Mesenchymal stem cell (in vitro differentiated cells and primary cell): ENCODE results near the gene GPC3.
A peak's percentile ranks its signal among the peaks of the same experiment; 100 is the strongest.

Experiments used
- DNase-seq: peaks from one replicate; pipeline ENCODE4 v3.0.0-alpha.2; 2013
- H2AFZ ChIP-seq: one replicate; pipeline ENCODE4 v1.6.1; 2013; ENCODE audit warnings: low read depth, mild to moderate bottlenecking, control low read depth, inconsistent platforms, low read length, moderate library complexity
- H2AK5ac ChIP-seq: 2 replicates; pipeline ENCODE4 v1.6.1; 2013; ENCODE audit warnings: low read length, moderate library complexity, mild to moderate bottlenecking, inconsistent platforms; ENCODE audit not compliant: severe bottlenecking
- H2BK120ac ChIP-seq: one replicate; pipeline ENCODE4 v1.6.1; 2013; ENCODE audit warnings: low read depth, mild to moderate bottlenecking, inconsistent platforms, low read length, moderate library complexity
- H2BK12ac ChIP-seq, 2 experiments: one replicate each; pipeline ENCODE4 v1.6.1; 2013; ENCODE audit warnings: inconsistent platforms in 2 of 2, low read length in 2 of 2, mild to moderate bottlenecking in 2 of 2, moderate library complexity in 2 of 2, control low read depth in 1 of 2
- H2BK15ac ChIP-seq: one replicate; pipeline ENCODE4 v1.6.1; 2013; ENCODE audit warnings: mild to moderate bottlenecking, low read depth, inconsistent platforms; ENCODE audit not compliant: poor library complexity, severe bottlenecking
- H2BK5ac ChIP-seq: 2 replicates; pipeline ENCODE4 v1.6.1; 2013; ENCODE audit warnings: low read depth, mild to moderate bottlenecking, low read length, control low read depth, inconsistent platforms; ENCODE audit not compliant: poor library complexity, severe bottlenecking
- H3K14ac ChIP-seq, 2 experiments: one replicate each; pipeline ENCODE4 v1.6.1; 2013; ENCODE audit warnings: inconsistent platforms in 2 of 2, low read length in 2 of 2, control low read depth in 1 of 2, mild to moderate bottlenecking in 1 of 2, moderate library complexity in 1 of 2
- H3K18ac ChIP-seq, 2 experiments: one replicate each; pipeline ENCODE4 v1.6.1; 2013; ENCODE audit warnings: inconsistent platforms in 2 of 2, low read length in 2 of 2, control low read depth in 1 of 2, low read depth in 1 of 2, mild to moderate bottlenecking in 1 of 2
- H3K23ac ChIP-seq, 2 experiments: one replicate each; pipeline ENCODE4 v1.6.1; 2013; ENCODE audit warnings: inconsistent platforms in 2 of 2, low read length in 2 of 2, mild to moderate bottlenecking in 2 of 2, moderate library complexity in 2 of 2, control low read depth in 1 of 2
- H3K27ac ChIP-seq: 2 replicates; pipeline ENCODE4 v1.5.1; 2013; ENCODE audit warnings: mild to moderate bottlenecking, moderate library complexity, low read length, control low read depth, inconsistent platforms; ENCODE audit not compliant: poor library complexity, severe bottlenecking
- H3K27me3 ChIP-seq, 2 experiments: 2 replicates each; pipeline versions ENCODE4 v1.6.1 to v1.7.0; 2013; ENCODE audit warnings: low read length in 2 of 2, mild to moderate bottlenecking in 2 of 2, moderate library complexity in 2 of 2, control low read depth in 1 of 2, inconsistent platforms in 1 of 2; ENCODE audit not compliant: control insufficient read depth in 1 of 2, insufficient read depth in 1 of 2
- H3K36me3 ChIP-seq, 2 experiments: 2 replicates each; pipeline versions ENCODE4 v1.6.1 to v1.7.0; 2013; ENCODE audit warnings: low read length in 2 of 2, control low read depth in 1 of 2, inconsistent platforms in 1 of 2, low read depth in 1 of 2, mild to moderate bottlenecking in 1 of 2; ENCODE audit not compliant: insufficient read depth in 2 of 2, control insufficient read depth in 1 of 2
- H3K4ac ChIP-seq, 2 experiments: one replicate each; pipeline ENCODE4 v1.6.1; 2013; ENCODE audit warnings: inconsistent platforms in 2 of 2, low read length in 2 of 2, mild to moderate bottlenecking in 2 of 2, moderate library complexity in 2 of 2, control low read depth in 1 of 2, low read depth in 1 of 2
- H3K4me1 ChIP-seq: 2 replicates; pipeline ENCODE4 v1.6.1; 2013; ENCODE audit warnings: low read depth, low read length, control low read depth; ENCODE audit not compliant: control insufficient read depth, insufficient read depth
- H3K4me2 ChIP-seq: 2 replicates; pipeline ENCODE4 v1.6.1; 2013; ENCODE audit warnings: low read length, mild to moderate bottlenecking, inconsistent platforms; ENCODE audit not compliant: poor library complexity, severe bottlenecking
- H3K4me3 ChIP-seq, 2 experiments: 2 replicates each; pipeline versions ENCODE4 v1.5.1 to v1.7.0; 2013; ENCODE audit warnings: low read length in 2 of 2, mild to moderate bottlenecking in 2 of 2, control low read depth in 1 of 2, low read depth in 1 of 2; ENCODE audit not compliant: insufficient read depth in 1 of 2
- H3K79me1 ChIP-seq: replicated peaks from 2 replicates; pipeline ENCODE4 v1.6.1; 2013; ENCODE audit warnings: mild to moderate bottlenecking, control low read depth, low read length, inconsistent platforms; ENCODE audit not compliant: poor library complexity, severe bottlenecking
- H3K9ac ChIP-seq: 2 replicates; pipeline ENCODE4 v1.7.0; 2013; ENCODE audit warnings: mild to moderate bottlenecking, low read length, moderate library complexity
- H3K9me3 ChIP-seq: 2 replicates; pipeline ENCODE4 v1.7.0; 2013; ENCODE audit warnings: mild to moderate bottlenecking, low read length; ENCODE audit not compliant: control insufficient read depth
- H4K8ac ChIP-seq: one replicate; pipeline ENCODE4 v1.6.1; 2013; ENCODE audit warnings: inconsistent platforms, mild to moderate bottlenecking, low read length, moderate library complexity
- H4K91ac ChIP-seq: one replicate; pipeline ENCODE4 v1.6.1; 2013; ENCODE audit warnings: mild to moderate bottlenecking, low read length, inconsistent platforms
- WGBS: methylation state at CpG from one replicate; pipeline ENCODE4 v1.1.7; 2013; ENCODE audit warnings: mixed read lengths; 5-methylcytosine and 5-hydroxymethylcytosine counted together

Gene GPC3

DNA sequence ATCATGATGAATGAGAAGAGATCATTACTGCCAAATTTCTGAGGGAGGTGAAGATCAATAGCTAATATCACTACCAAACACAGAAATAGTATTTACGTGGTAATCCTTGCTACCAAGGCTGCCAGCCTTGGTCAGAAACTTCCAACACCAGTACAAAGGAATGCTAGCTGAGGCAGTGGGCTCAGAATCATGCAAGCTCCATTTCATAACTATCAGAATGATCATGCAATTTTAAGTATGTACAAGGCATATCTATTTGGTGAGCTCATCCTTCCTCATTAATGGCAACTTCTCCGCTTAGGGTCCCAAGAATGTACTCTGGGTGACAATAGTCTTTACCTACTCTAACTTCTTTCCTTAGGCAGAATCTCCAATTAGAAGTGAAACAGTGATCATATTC lies 135.0 kb downstream of the GPC3 start:
- H3K4me2 ChIP-seq: no peak overlapping the region
- no peak overlapping the region for H3K4me3 ChIP-seq
- no peak overlapping the region for H3K9ac ChIP-seq
- no peak overlapping the region for H2BK120ac ChIP-seq
- H3K4me1 ChIP-seq: no peaks in the 10 kb centered on the region
- H3K18ac ChIP-seq: no peak overlapping the region
- H2AFZ ChIP-seq: no peak overlapping the region
- H2BK5ac ChIP-seq: no peak overlapping the region
- no peak overlapping the region for H3K14ac ChIP-seq
- H4K91ac ChIP-seq: no peak overlapping the region
- no peaks in the 10 kb centered on the region for H3K36me3 ChIP-seq
- no peaks in the 10 kb centered on the region for H3K9me3 ChIP-seq
- H2BK15ac ChIP-seq: no peak overlapping the region
- no peak overlapping the region for H3K23ac ChIP-seq
- H3K4ac ChIP-seq: no peak overlapping the region
- peaks cover 0 to 8% of the 10 kb centered on the region in 2 experiments for H3K27me3 ChIP-seq
- H4K8ac ChIP-seq: no peak overlapping the region
- H3K27ac ChIP-seq: no peak overlapping the region
- no peak overlapping the region for H2BK12ac ChIP-seq
- H2AK5ac ChIP-seq: no peak overlapping the region
- 94% methylated on average over 2 of the region's 2 CpGs for WGBS
- DNase-seq: no peak
- no peaks in the 10 kb centered on the region for H3K79me1 ChIP-seq

- Histone ChIP-seq H3K14ac (no peak overlapping the region), H2BK15ac (no peak overlapping the region), H4K91ac (no peak overlapping the region), H3K18ac (no peak overlapping the region), H3K23ac (no peak overlapping the region), H3K4ac (no peak overlapping the region), H3K4me2 (no peak overlapping the region), H2AFZ (no peak overlapping the region), H2BK120ac (no peak overlapping the region), H3K27me3 (peaks cover 0 to 8% of the 10 kb centered on the region in 2 experiments), H3K79me1 (no peaks in the 10 kb centered on the region), H3K27ac (no peak overlapping the region), H3K4me1 (no peaks in the 10 kb centered on the region), H3K9ac (no peak overlapping the region), H2BK12ac (no peak overlapping the region), H3K9me3 (no peaks in the 10 kb centered on the region), H2AK5ac (no peak overlapping the region), H3K4me3 (no peak overlapping the region), H2BK5ac (no peak overlapping the region), H4K8ac (no peak overlapping the region), H3K36me3 (no peaks in the 10 kb centered on the region)
- DNase-seq: peak; percentile 33
These were observed 135.7 kb downstream of the GPC3 start for GRCh38 chrX:133849676-133850075.

DNA sequence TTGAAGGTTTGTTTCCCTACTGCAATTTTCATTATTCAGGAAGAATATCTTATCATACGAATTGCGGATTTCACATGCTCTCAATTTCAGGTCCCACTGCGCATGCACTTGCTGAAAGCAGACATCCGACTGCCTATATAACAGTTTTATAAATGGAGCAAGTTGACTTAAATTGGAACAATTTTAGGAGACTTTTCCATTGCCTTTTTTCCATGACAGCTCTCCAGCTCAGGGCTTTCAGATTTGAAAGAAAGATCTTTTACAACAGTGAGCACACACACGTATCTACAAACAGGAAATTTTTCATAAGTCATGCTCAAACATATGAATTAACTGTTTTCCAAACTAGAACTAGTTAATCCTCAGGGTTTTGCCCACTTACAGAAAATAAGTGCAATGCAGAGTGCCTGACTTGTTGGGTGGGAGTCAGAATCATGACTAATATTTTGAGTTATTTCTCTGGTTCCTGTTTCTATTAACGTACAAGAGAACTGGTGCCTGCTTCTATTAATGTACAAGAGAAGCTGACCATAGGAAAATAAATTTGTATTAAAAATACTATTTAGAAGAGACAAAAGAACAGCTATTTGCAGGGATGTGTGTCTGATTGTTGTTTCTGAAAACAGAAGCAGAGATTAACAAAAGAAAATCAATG lies 137.9 kb downstream of the GPC3 start:
- Histone ChIP-seq H3K9me3 (peaks cover 3% of the 10 kb centered on the region), H2AK5ac (no peak overlapping the region), H4K8ac (no peak overlapping the region), H3K4me2 (no peak overlapping the region), H2BK5ac (no peak overlapping the region), H4K91ac (no peak overlapping the region), H2BK12ac (no peak overlapping the region), H3K14ac (no peak overlapping the region), H3K4me1 (no peaks in the 10 kb centered on the region), H3K9ac (no peak overlapping the region), H2AFZ (no peak overlapping the region), H3K27ac (no peak overlapping the region), H2BK120ac (no peak overlapping the region), H3K27me3 (no peaks in the 10 kb centered on the region), H3K18ac (no peak overlapping the region), H3K4ac (no peak overlapping the region), H3K36me3 (no peaks in the 10 kb centered on the region), H2BK15ac (no peak overlapping the region), H3K23ac (no peak overlapping the region), H3K79me1 (no peaks in the 10 kb centered on the region), H3K4me3 (no peak overlapping the region)
- no peak for DNase-seq
- 82% methylated on average over 2 of the region's 6 CpGs for WGBS

DNA sequence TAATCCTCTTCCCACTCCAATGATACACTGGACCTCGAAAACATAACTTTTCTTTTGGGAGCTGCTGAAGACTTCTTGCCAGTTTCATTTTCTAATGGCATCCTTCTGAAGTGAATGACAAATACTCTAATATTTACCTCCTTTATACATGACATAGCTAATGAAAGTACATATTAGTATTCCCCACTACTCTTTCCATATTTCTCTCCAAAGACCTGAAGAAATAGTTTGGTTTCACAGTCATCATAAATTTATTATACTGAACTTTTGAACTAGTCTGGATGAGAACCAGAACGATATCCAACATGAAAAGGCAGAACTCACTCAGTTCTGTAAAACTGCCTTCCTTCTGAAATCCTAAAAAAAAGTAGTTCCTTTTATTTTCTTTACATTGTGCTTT lies 139.1 kb downstream of the GPC3 start:
- no peak overlapping the region for H2BK12ac ChIP-seq
- peak overlapping the region; percentile 24 for H3K9ac ChIP-seq
- H3K14ac ChIP-seq: no peak overlapping the region
- H3K18ac ChIP-seq: no peak overlapping the region
- no peak overlapping the region for H4K91ac ChIP-seq
- H3K27me3 ChIP-seq: no peaks in the 10 kb centered on the region
- no peak overlapping the region for H3K4ac ChIP-seq
- no peaks in the 10 kb centered on the region for H3K36me3 ChIP-seq
- no peak overlapping the region for H3K27ac ChIP-seq
- DNase-seq: no peak
- no peak overlapping the region for H3K23ac ChIP-seq
- WGBS: 100% methylated on average over 2 of the region's 2 CpGs
- no peak overlapping the region for H2BK120ac ChIP-seq
- no peaks in the 10 kb centered on the region for H3K79me1 ChIP-seq
- no peak overlapping the region for H2AFZ ChIP-seq
- H3K4me1 ChIP-seq: no peaks in the 10 kb centered on the region
- H2AK5ac ChIP-seq: no peak overlapping the region
- H3K9me3 ChIP-seq: peaks cover 3% of the 10 kb centered on the region
- H3K4me2 ChIP-seq: no peak overlapping the region
- no peak overlapping the region for H3K4me3 ChIP-seq
- H2BK5ac ChIP-seq: no peak overlapping the region
- no peak overlapping the region for H2BK15ac ChIP-seq
- no peak overlapping the region for H4K8ac ChIP-seq
